NCI-H226 (cell line): ENCODE data around the gene IPO13.

Experiments
- DNase-seq: peaks from one replicate; pipeline ENCODE4 v3.0.0-alpha.2; 2015

The IPO13 gene

DNA sequence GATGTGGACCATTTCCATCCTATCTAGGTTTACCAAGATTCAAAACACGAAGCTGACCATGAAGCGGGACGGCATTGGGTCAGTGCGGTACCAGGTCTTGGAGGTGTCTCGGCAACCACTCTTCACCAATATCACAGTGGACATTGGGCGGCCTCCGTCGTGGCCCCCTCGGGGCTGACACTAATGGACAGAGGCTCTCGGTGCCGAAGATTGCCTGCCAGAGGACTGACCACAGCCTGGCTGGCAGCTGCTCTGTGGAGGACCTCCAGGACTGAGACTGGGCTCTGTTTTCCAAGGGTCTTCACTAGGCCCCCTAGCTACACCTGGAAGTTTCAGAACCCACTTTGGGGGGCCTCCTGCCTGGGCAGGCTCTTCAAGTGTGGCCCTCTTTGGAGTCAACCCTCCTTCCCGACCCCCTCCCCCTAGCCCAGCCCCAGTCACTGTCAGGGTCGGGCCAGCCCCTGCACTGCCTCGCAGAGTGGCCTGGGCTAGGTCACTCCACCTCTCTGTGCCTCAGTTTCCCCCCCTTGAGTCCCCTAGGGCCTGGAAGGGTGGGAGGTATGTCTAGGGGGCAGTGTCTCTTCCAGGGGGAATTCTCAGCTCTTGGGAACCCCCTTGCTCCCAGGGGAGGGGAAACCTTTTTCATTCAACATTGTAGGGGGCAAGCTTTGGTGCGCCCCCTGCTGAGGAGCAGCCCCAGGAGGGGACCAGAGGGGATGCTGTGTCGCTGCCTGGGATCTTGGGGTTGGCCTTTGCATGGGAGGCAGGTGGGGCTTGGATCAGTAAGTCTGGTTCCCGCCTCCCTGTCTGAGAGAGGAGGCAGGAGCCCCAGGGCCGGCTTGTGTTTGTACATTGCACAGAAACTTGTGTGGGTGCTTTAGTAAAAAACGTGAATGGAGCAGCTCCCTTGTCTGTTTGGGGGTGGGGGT, 43.8 kb downstream of the IPO13 start:
- DNase-seq = no peak

GRCh38 chr1:43991200-43991475, 44.4 kb downstream of the IPO13 start:
- DNase-seq = no peak

GRCh38 chr1:43991476-43992231, 44.9 kb downstream of the IPO13 start, which contains the start of gene CCDC24:
TSS of gene CCDC24 (plus strand) at chr1:43991599. CDS start at chr1:43991879, 280 bp downstream.
- DNase-seq = peak; percentile 95

DNA sequence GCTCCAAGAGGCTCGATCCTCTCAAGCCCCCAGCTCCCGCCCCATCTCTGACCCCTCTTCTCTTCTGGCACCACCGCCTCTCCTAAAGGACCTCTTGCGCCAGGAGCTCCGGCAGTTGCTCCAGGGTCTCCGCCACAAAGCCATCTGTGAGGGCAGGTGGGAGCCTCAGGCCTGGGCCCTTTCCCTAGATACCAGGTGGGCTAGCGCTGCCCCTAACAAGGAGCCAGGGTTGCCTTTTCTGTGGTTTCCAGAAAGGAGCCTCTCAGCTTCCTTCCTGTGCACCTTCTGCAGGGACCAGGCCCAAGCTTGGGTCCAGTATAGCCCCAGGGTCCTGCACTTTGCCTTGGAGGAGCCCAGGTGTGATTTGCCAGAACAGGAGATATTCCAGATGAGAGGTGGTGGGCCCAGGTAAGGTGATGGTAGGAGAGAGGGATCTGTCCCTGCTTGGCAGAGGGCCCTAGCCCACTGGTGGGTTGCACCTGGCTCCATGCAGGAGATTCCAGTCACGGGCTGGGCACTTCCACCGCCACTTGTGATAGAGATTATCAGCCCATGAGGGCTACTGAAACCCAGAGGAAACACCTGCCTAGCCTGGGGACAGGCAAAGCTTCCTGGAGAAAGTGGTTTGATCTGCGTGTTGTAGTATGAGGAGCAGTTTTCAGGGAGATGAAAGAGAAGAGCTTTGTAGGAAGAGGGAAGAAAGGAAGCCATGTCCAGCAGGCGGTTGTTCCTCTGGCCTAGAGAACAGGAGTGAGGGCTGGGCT, 45.7 kb downstream of the IPO13 start:
- no peak for DNase-seq

- DNase-seq = no peak
Observed at GRCh38 chr1:43993206-43993914, 46.6 kb downstream of the IPO13 start.

DNA sequence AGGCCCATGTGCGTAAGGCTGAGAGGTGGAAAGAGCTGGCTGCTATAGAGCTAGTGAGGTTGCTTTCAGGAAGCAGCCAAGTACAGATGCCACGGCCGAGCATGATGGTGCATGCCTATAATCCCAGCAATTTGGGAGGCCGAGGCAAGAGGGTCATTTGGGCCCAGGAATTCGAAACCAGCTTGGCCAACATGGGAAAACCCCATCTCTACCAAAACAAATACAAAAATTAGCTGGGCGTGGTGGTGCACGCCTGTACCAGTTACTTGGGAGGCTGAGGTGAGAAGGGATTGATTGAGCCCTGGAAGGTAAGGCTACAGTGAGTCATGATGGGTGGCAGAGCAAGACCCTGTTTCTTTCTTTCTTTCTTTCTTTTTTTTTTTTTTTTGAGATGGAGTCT, 47.3 kb downstream of the IPO13 start:
- peak; percentile 18 for DNase-seq

- peak; percentile 71 for DNase-seq
Observed at GRCh38 chr1:43994794-43995790, 48.3 kb downstream of the IPO13 start.

DNA sequence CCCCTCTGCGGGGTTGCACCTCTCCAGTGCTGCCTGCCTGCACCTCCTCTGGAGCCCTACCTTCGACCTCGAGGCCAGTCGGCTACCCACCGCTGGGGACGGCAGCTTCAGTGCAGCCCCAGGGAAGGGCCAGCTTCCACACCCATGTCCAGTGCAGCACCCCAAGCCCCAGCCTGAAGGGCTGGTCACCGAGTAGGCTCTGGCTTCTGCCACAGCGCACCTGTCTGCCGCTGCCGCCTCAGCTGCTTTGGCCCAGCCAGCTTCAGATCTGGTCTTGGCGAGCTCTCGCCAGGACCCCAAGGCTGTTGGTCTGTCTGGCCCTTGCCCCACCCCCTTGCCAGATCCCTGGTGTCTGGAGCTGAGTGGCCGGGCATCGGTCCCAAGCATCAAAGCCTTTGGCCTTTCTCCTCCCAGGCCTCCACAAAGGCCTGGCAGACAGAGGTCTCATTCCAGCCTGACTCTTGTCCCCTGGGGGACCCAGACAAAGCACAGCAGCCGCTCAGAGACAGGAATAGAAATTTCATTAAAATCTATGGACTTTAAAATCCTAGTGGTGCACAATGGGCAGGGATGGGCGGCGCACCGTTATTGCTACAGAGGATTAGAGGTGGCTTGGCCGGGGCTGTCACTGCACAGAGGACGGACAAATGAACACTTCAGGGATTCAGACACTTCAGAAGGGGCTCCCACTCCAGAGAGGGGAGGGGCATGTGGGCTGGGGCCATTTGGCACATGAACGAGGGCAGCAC, 49.4 kb downstream of the IPO13 start:
- DNase-seq = no peak

- DNase-seq = no peak
Observed at GRCh38 chr1:43996733-43997115, 50.0 kb downstream of the IPO13 start.

GRCh38 chr1:43997295-43997999, 50.7 kb downstream of the IPO13 start:
- DNase-seq = no peak

DNA sequence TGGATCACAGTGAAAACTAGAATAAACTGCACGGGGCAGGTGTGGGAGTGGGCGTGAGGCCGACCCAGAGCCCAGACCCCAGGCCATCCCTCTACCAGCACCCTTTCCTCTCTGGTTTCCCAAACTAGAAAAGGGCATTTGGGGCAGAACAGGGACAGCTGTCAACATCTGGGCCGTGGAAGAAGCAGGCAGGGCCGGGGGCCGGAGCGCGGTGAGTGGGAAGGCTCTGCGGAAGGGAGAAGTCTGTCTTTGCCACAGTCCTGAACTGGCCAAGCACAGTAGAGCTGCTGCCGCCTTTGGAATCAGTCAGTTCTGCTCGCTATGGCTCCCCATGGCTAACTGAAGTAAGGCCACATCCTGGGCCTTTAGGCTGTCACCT, 51.2 kb downstream of the IPO13 start:
- no peak for DNase-seq

- peak; percentile 84 for DNase-seq
Observed at GRCh38 chr1:43999455-43999854, 52.7 kb downstream of the IPO13 start.

GRCh38 chr1:44000122-44000665, 53.4 kb downstream of the IPO13 start:
- peak; percentile 97 for DNase-seq

DNA sequence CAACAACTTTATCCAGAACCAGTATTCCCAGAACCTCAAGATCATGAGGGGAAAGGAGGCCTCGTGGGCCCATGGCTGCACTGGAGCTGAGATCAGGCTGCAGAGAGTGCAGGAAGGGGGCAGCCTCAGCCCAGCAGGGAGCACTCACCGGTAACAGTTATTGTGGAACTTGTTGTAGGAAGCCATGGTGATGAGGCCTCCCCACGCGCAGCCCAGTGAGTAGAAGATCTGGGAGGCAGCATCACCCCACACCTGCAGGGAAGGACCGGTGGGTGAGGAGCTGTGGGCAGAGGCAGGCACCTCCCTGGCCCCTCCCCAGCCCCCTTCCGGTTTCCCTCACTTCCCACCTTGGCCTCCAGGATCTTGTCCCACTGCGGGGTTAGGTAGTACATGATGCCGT, 55.4 kb downstream of the IPO13 start:
- no peak for DNase-seq

- no peak for DNase-seq
Observed at GRCh38 chr1:44002606-44003157, 55.9 kb downstream of the IPO13 start.

- no peak for DNase-seq
Observed at GRCh38 chr1:44008259-44008658, 61.5 kb downstream of the IPO13 start.

- DNase-seq = no peak
Observed at GRCh38 chr1:44010935-44011471, 64.3 kb downstream of the IPO13 start.

- no peak for DNase-seq
Observed at GRCh38 chr1:44012404-44012803, 65.7 kb downstream of the IPO13 start.

DNA sequence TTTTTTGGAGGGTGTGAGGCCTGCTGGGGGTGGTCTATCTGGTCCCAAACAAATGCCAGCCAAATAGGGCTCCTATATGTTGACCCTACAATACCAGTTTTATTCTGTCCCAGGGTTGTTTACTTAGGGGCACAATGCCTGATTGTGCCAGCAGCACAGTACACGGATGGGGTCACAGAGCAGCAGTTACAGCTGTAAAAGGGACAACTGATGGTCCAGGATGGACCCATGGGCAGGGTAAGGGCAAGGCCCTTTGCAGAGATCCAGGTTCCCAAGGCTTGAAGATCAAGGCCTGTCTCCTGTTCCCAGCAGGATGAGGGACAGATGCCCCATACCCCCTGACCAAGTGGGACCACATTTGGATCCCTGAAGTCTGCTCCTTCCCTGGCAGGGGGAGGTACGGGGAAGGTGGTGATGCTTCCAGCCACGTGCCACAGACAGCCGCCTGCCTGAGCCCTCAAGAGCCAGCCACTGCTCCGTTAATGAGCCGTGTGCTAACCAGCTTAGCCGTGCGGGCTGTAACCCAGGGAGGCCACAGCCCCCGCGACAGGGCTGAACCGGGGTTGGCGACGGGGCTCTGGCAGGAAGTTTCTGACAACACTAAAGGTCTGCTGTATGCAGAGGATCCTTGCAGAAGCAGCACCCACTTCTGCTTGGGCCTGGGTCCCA, 66.3 kb downstream of the IPO13 start:
- DNase-seq = no peak
